K562 (cell line): ENCODE results near the gene TCF23. TPM values are rescaled to one million over a fixed set of nuclear protein-coding genes. Genes with fewer than 3 reads are reported as not detected.

ENCODE experiments used
- ARID2 ChIP-seq: fragments of 450-650 bp; IDR thresholded peaks from 2 replicates; pipeline ENCODE4 v1.6.1; 2017; ENCODE audit warnings: antibody characterized with exemption, mild to moderate bottlenecking
- BHLHE40 ChIP-seq: IDR thresholded peaks from 2 replicates; pipeline ENCODE4 v1.6.1; 2011; ENCODE audit warnings: low read length, improper control_type of control experiment
- CEBPG ChIP-seq, 3 experiments: fragments of 200-800 bp in 1 of 3; sonication (Bioruptor generic) in 1 of 3; sonication (generic) in 1 of 3; formaldehyde crosslinking in 1 of 3; IDR thresholded peaks in 2 of 3; conservative IDR thresholded peaks in 1 of 3; 2 replicates each; pipeline versions ENCODE4 v1.6.1 to v1.8.0; 2016 to 2022; ENCODE audit warnings: missing compliant biosample characterization in 2 of 3, missing genetic modification characterization in 2 of 3, mild to moderate bottlenecking in 1 of 3, missing genetic modification reagents in 1 of 3
- EHMT2 ChIP-seq: fragments of 450-650 bp; IDR thresholded peaks from 2 replicates; pipeline ENCODE4 v1.6.1; 2018; ENCODE audit warnings: antibody characterized with exemption
- ELK3 ChIP-seq: fragments of 450-650 bp; formaldehyde crosslinking; IDR thresholded peaks from 2 replicates; pipeline ENCODE4 v1.4.0; 2020; ENCODE audit warnings: mild to moderate bottlenecking
- ETV1 ChIP-seq: fragments of 450-650 bp; conservative IDR thresholded peaks from 2 replicates; pipeline ENCODE4 v1.6.1; 2016; ENCODE audit warnings: missing genetic modification characterization, control low read depth, low read depth, missing compliant biosample characterization
- FOXJ2 ChIP-seq: fragments of 200-800 bp; sonication (Bioruptor generic); IDR thresholded peaks from 2 replicates; pipeline ENCODE4 v1.6.1; 2016; ENCODE audit warnings: missing genetic modification characterization, missing compliant biosample characterization
- FUS ChIP-seq: fragments of 200-400 bp; formaldehyde crosslinking; optimal IDR thresholded peaks from 2 replicates; pipeline ENCODE3; 2017; ENCODE audit warnings: low read depth, low read length
- KDM5B ChIP-seq: fragments of 200-600 bp; sonication (generic); IDR thresholded peaks from 2 replicates; pipeline ENCODE4 v1.6.1; 2012; ENCODE audit warnings: low read depth, mild to moderate bottlenecking, moderate library complexity, low read length, control low read depth, inconsistent platforms; ENCODE audit not compliant: insufficient replicate concordance
- KLF13 ChIP-seq: fragments of 450-650 bp; IDR thresholded peaks from 2 replicates; pipeline ENCODE4 v1.6.1; 2016; ENCODE audit warnings: missing genetic modification characterization, low read depth, mild to moderate bottlenecking, missing compliant biosample characterization, moderate library complexity, borderline replicate concordance
- MXD1 ChIP-seq: fragments of 250-450 bp; sonication (Bioruptor Pico); IDR thresholded peaks from 2 replicates; pipeline ENCODE4 v1.8.0; 2021; ENCODE audit warnings: borderline replicate concordance, mild to moderate bottlenecking, moderate library complexity; ENCODE audit not compliant: poor library complexity, severe bottlenecking
- PHB ChIP-seq: fragments of 250-450 bp; sonication (Bioruptor Pico); IDR thresholded peaks from 2 replicates; pipeline ENCODE4 v1.5.0; 2021
- PHB2 ChIP-seq: fragments of 450-650 bp; IDR thresholded peaks from 2 replicates; pipeline ENCODE4 v1.6.1; 2017; ENCODE audit warnings: low read depth
- SMAD1 ChIP-seq: fragments of 150-350 bp; IDR thresholded peaks from 2 replicates; pipeline ENCODE4 v1.6.1; 2014; ENCODE audit warnings: low read length, low read depth; ENCODE audit not compliant: partially characterized antibody
- SMARCA5 ChIP-seq: fragments of 450-650 bp; IDR thresholded peaks from 2 replicates; pipeline ENCODE4 v1.6.1; 2016
- SPI1 ChIP-seq: IDR thresholded peaks from 2 replicates; pipeline ENCODE4 v1.6.1; 2011; ENCODE audit warnings: low read depth, low read length, control low read depth, borderline replicate concordance
- STAT5A ChIP-seq: IDR thresholded peaks from 2 replicates; pipeline ENCODE4 v1.6.1; 2012; ENCODE audit warnings: low read length, inconsistent platforms, borderline replicate concordance
- ZNF140 ChIP-seq: fragments of 250-450 bp; sonication (Bioruptor Pico); IDR thresholded peaks from 2 replicates; pipeline ENCODE4 v1.8.0; 2021; ENCODE audit warnings: moderate library complexity, mild to moderate bottlenecking, inconsistent platforms
- ZNF407 ChIP-seq: fragments of 450-650 bp; IDR thresholded peaks from 2 replicates; pipeline ENCODE4 v1.6.1; 2016; ENCODE audit warnings: low read depth
- polyA plus RNA-seq, 8 experiments: library from polyadenylated mRNA; depleted of rRNA in 4 of 8; stranded (reverse) in 5 of 8; unstranded in 3 of 8; fragments of >200 nt; fragmentation: Nextera tagmentation in 2 of 8; fragmentation: Illumina TruSeq in 1 of 8; extraction: Ambion mirVana in 2 of 8; extraction: Trizol in 1 of 8; gene quantifications; 2 replicates each; pipeline versions ENCODE4 v1.2.1 to v1.2.3, GENCODE V29; 2011 to 2014; ENCODE audit warnings: inconsistent platforms in 1 of 8, missing spikeins in 1 of 8
- total RNA-seq, 7 experiments: library from RNA; depleted of rRNA in 6 of 7; stranded (reverse); fragments of >200 nt in 6 of 7; fragmentation: Illumina TruSeq in 2 of 7; extraction: Trizol in 2 of 7; gene quantifications; 2 replicates each; pipeline versions ENCODE4 v1.2.1 to v1.2.3, GENCODE V29; 2011 to 2021; ENCODE audit warnings: low replicate concordance in 1 of 7

TCF23 gene
- total and polyA plus RNA-seq, 9 of the 15 experiments (the other 6 are each of a cell fraction or from before 2014, with no cell fraction given) = 0.07 TPM; not detected in 8

- TF ChIP-seq CEBPG (CRISPR knock-in tag; IDR thresholded peaks at IDR 0.05) = no peak
- peak in 1 of 2 experiments; percentile 48; a peak in 2 of 4 replicates for TF ChIP-seq CEBPG (tag; conservative IDR thresholded peaks at IDR 0.05 in 1 of 2, IDR thresholded peaks at IDR 0.05 in 1 of 2)
- no peak for TF ChIP-seq SMARCA5
- TF ChIP-seq STAT5A = no peak
- TF ChIP-seq PHB (CRISPR knock-in tag) = no peak
- TF ChIP-seq ZNF140 (CRISPR knock-in tag) = no peak
- no peak for TF ChIP-seq KDM5B
- TF ChIP-seq ETV1 (tag) = no peak
- TF ChIP-seq EHMT2 = no peak
- no peak for TF ChIP-seq PHB2
- no peak for TF ChIP-seq ZNF407
- TF ChIP-seq FOXJ2 (tag) = 0 out of 2 replicates have a peak, but pooled peaks have one; percentile 47
- no peak for TF ChIP-seq ELK3 (CRISPR knock-in tag)
- TF ChIP-seq MXD1 (CRISPR knock-in tag) = no peak
- TF ChIP-seq SMAD1 = no peak
- TF ChIP-seq SPI1 = peak; percentile 85
- no peak for TF ChIP-seq KLF13 (tag)
- TF ChIP-seq ARID2 = no peak
- TF ChIP-seq BHLHE40 = 0 out of 2 replicates have a peak, but pooled peaks have one; percentile 9
- TF ChIP-seq FUS = no peak
Observed at GRCh38 chr2:27185331-27186026, 36.7 kb downstream of the TCF23 start (continued).
